Lung (tissue), 12 donors: ENCODE data around the gene FHOD3. TPM values are rescaled to one million over a fixed set of nuclear protein-coding genes. Genes with fewer than 3 reads are reported as not detected.

Experiments
- ATAC-seq: fragments of 200-7000 bp; cut with Tn5 transposase; one replicate; pipeline ENCODE4 v1.9.1; 2020; ENCODE audit warnings: moderate number of reproducible peaks; ENCODE audit not compliant: insufficient read depth, low FRiP score
- DNase-seq, 3 donors: peaks; one replicate each; pipeline ENCODE4 v3.0.0-alpha.2; 2013 to 2017
- H3K27ac ChIP-seq, 2 donors: one replicate each; pipeline ENCODE4 v1.5.1; 2013; ENCODE audit warnings: mild to moderate bottlenecking in 2 of 2, moderate library complexity in 2 of 2, control low read depth in 1 of 2, inconsistent platforms in 1 of 2, low read depth in 1 of 2, low read length in 1 of 2
- H3K27me3 ChIP-seq, 3 donors: one replicate each; pipeline ENCODE4 v1.5.1; 2013; ENCODE audit warnings: low read length in 2 of 3; ENCODE audit not compliant: control insufficient read depth in 3 of 3, insufficient read depth in 3 of 3
- H3K36me3 ChIP-seq, 4 donors: one replicate each; pipeline ENCODE4 v1.5.1; 2013; ENCODE audit warnings: low read length in 4 of 4, mild to moderate bottlenecking in 1 of 4, moderate library complexity in 1 of 4; ENCODE audit not compliant: control insufficient read depth in 4 of 4, insufficient read depth in 4 of 4
- H3K4me1 ChIP-seq, 5 donors: one replicate each; pipeline ENCODE4 v1.5.1; 2013; ENCODE audit warnings: low read length in 5 of 5, mild to moderate bottlenecking in 2 of 5, moderate library complexity in 1 of 5; ENCODE audit not compliant: control insufficient read depth in 5 of 5, insufficient read depth in 5 of 5
- H3K4me3 ChIP-seq: one replicate; pipeline ENCODE4 v1.5.1; 2013; ENCODE audit warnings: mild to moderate bottlenecking, control low read depth, moderate library complexity
- H3K9ac ChIP-seq, 2 donors: one replicate each; pipeline ENCODE4 v1.5.1; 2013; ENCODE audit warnings: low read length in 2 of 2, control low read depth in 1 of 2; ENCODE audit not compliant: insufficient read depth in 1 of 2
- H3K9me3 ChIP-seq, 4 donors: one replicate each; pipeline ENCODE4 v1.5.1; 2013; ENCODE audit warnings: low read length in 3 of 4, mild to moderate bottlenecking in 1 of 4, moderate library complexity in 1 of 4; ENCODE audit not compliant: control insufficient read depth in 4 of 4, insufficient read depth in 3 of 4
- WGBS, 2 donors: extraction: QIAGEN DNeasy Blood & Tissue Kit; methylation state at CpG; one replicate each; pipeline ENCODE4 v1.1.7; 2013; 5-methylcytosine and 5-hydroxymethylcytosine counted together
- polyA plus RNA-seq, 2 donors: library from polyadenylated mRNA; stranded (reverse); fragments of 200-250 nt; gene quantifications; one replicate each; pipeline ENCODE4 v1.2.1, GENCODE V29; 2013
- total RNA-seq, 2 donors: library from RNA; depleted of rRNA in 1 of 2; stranded (reverse); fragments of >200 nt in 1 of 2; gene quantifications; one replicate each; pipeline ENCODE4 v1.2.1, GENCODE V29; 2014 to 2021
- TF ChIP-seq, protein P1 (sequence below): IDR thresholded peaks from 2 replicates; pipeline ENCODE4 v1.5.1; 2012; ENCODE audit warnings: mild to moderate bottlenecking; ENCODE audit errors: control extremely low read depth, extremely low read depth
- donor health status: control.
- donor health status: control.
- donor health status: Bipolar disorder and iron deficiency.
- donor health status: healthy.
- donor health status: DM: yes; HTN: yes; CAD: no.

FHOD3 gene
- total and polyA plus RNA-seq, 4 donors, result 1.0 to 7.4 (median 2.9) TPM

DNA sequence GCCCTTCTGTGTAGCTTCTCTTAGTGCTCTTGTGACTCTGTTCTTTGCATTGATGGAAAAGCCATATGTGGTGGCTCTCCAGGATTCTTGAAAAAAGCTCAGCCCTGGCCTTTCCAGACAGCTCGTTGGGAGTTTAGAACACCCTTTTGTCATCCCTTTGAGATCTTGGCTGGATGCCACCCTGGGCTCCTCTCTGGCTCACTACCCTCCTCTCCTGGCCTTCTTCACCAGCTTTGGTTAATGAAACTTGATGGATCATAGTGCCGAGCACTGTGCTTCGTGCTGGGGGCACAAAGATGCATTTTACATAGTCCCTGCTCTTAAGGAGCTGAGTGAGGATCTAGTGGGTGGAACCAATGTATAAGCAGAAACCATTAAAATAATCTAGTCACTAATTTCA, 15.6 kb upstream of the FHOD3 start:
- no peak overlapping the region for H3K27ac ChIP-seq
- no peaks in the 10 kb centered on the region for H3K9me3 ChIP-seq
- H3K4me1 ChIP-seq, result no peaks in the 10 kb centered on the region
- H3K36me3 ChIP-seq, result no peaks in the 10 kb centered on the region
- WGBS, 2 donors, result 50 to 59% methylated on average over 3 of the region's 3 CpGs
- ATAC-seq (no peak), DNase-seq (no peak)
- H3K9ac ChIP-seq, result no peak overlapping the region
- H3K4me3 ChIP-seq, result no peak overlapping the region
- H3K27me3 ChIP-seq, result peaks cover 0 to 6% (median 0%) of the 10 kb centered on the region in 3 donors
- TF ChIP-seq, protein P1, sequence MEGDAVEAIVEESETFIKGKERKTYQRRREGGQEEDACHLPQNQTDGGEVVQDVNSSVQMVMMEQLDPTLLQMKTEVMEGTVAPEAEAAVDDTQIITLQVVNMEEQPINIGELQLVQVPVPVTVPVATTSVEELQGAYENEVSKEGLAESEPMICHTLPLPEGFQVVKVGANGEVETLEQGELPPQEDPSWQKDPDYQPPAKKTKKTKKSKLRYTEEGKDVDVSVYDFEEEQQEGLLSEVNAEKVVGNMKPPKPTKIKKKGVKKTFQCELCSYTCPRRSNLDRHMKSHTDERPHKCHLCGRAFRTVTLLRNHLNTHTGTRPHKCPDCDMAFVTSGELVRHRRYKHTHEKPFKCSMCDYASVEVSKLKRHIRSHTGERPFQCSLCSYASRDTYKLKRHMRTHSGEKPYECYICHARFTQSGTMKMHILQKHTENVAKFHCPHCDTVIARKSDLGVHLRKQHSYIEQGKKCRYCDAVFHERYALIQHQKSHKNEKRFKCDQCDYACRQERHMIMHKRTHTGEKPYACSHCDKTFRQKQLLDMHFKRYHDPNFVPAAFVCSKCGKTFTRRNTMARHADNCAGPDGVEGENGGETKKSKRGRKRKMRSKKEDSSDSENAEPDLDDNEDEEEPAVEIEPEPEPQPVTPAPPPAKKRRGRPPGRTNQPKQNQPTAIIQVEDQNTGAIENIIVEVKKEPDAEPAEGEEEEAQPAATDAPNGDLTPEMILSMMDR, result no peak

DNA sequence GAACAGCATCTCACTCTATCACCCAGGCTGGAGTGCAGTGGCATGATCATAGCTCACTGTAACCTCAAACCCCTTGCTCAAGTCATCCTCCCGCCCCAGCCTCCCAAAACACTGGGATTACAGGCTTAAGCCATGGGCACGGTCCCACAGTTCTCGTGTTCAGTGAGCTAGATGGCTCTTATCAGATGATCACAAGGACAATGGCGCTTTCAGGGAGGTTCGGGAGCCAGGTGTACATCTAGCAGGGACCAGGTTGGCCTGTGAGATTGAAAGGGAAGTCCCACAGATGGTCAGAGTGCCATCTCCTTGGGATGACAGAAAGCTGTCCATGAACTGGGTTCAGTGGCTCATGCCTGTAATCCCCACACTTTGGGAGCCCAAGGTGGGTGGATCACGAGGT, 14.1 kb upstream of the FHOD3 start:
- DNase-seq (no peak), ATAC-seq (no peak)
- H3K4me1 ChIP-seq, result no peaks in the 10 kb centered on the region
- TF ChIP-seq, protein P1, result no peak
- 78 to 91% methylated on average over 6 of the region's 6 CpGs for WGBS, 2 donors
- H3K27ac ChIP-seq, result no peak overlapping the region
- no peak overlapping the region for H3K9ac ChIP-seq
- H3K27me3 ChIP-seq, result peaks cover 0 to 6% (median 0%) of the 10 kb centered on the region in 3 donors
- no peaks in the 10 kb centered on the region for H3K36me3 ChIP-seq
- H3K4me3 ChIP-seq, result no peak overlapping the region
- peaks cover 0 to 3% (median 0%) of the 10 kb centered on the region in 4 donors for H3K9me3 ChIP-seq

DNA sequence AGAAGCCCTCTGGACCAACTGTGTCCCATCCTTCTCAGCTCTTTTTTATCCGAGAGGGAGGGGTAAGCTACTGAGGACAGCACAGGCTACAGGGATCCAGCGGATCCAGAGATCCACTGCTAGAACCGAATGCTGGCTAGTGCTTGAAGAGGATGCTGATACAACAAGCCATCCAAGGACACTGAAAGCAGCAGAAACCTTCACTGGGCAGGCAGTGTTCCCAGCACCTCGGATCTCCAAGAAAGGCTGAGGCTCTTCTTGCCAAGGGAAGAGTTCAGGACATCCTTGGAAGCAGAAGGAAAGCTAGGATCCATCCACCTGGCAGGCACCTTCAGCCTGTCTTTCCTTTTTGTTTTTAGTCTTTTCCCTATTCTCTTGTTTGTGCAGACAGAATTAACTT, 13.2 kb upstream of the FHOD3 start:
- 77 to 86% methylated on average over 4 of the region's 4 CpGs for WGBS, 2 donors
- H3K4me1 ChIP-seq, result no peaks in the 10 kb centered on the region
- H3K36me3 ChIP-seq, result no peaks in the 10 kb centered on the region
- TF ChIP-seq, protein P1, result no peak
- no peak overlapping the region for H3K4me3 ChIP-seq
- no peak overlapping the region for H3K27ac ChIP-seq
- DNase-seq (no peak), ATAC-seq (no peak)
- no peak overlapping the region for H3K9ac ChIP-seq
- peaks cover 0 to 3% (median 0%) of the 10 kb centered on the region in 4 donors for H3K9me3 ChIP-seq
- H3K27me3 ChIP-seq, result peaks cover 0 to 8% (median 0%) of the 10 kb centered on the region in 3 donors

DNA sequence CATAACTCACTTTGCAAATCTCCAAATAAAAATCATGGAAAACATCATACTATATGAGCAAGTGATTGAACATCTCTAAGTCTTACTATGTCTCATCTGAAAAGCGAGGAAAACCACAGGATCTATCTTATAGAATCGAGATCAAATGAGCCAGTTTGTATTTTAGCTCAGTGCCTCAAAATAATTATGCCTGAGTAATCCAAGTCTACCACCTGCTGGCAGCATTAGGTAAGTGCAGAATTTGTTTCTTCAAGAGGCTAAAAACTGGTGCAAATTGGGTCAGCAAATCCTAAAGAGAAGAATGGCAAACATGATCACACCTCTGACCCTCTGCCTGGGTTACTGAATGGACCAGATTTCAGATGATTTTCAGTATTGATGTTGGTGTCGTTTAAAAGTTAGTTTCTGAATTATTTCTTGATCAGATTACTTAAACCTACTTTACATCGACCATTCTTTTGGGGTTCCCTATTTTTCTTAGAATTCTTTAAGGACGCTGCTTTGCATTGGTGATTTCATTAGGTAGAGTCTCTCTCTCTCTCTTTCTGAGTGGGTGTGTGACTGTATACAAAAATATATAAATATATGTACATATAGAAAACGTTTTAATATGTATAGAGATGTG, 12.7 kb upstream of the FHOD3 start:
- 31 to 33% methylated on average over 6 of the region's 6 CpGs for WGBS, 2 donors
- peak; percentile 75 for ATAC-seq
- TF ChIP-seq, protein P1, result peak; percentile 78

More for the DNA sequence above, 12.7 kb upstream of the FHOD3 start:
- Histone ChIP-seq H3K36me3 (no peaks in the 10 kb centered on the region), H3K9ac (no peak overlapping the region), H3K4me3 (no peak overlapping the region), H3K4me1 (no peaks in the 10 kb centered on the region), H3K27me3 (peaks cover 0 to 9% (median 0%) of the 10 kb centered on the region in 3 donors), H3K27ac (no peak overlapping the region), H3K9me3 (peaks cover 0 to 3% (median 0%) of the 10 kb centered on the region in 4 donors)
- DNase-seq, result peak; percentile 31 to 79 (median 76)
